Kidney (tissue), 14 donors: ENCODE data around the gene TBCEL. TPM values are rescaled to one million over a fixed set of nuclear protein-coding genes. Genes with fewer than 3 reads are reported as not detected.

Experiments
- DNase-seq, 5 donors: peaks; one replicate each; pipeline ENCODE4 v3.0.0-alpha.2; 2013 to 2020
- FAIRE-seq: peaks from 2 replicates; lab custom pipeline; 2012; peaks lifted over from hg19 to GRCh38; lab: Jason Lieb, UNC
- H3K27ac ChIP-seq, 2 donors: one replicate each; pipeline ENCODE4 v1.7.0; 2013; ENCODE audit warnings: low read depth in 2 of 2, low read length in 2 of 2, inconsistent platforms in 1 of 2
- H3K27me3 ChIP-seq: one replicate; pipeline ENCODE4 v1.7.1; 2013; ENCODE audit warnings: low read length, inconsistent platforms; ENCODE audit not compliant: control insufficient read depth, insufficient read depth
- H3K36me3 ChIP-seq, 3 donors: one replicate each; pipeline versions ENCODE4 v1.7.0 to v1.7.1; 2013; ENCODE audit warnings: low read length in 3 of 3, control low read depth in 1 of 3, inconsistent platforms in 1 of 3; ENCODE audit not compliant: insufficient read depth in 3 of 3, control insufficient read depth in 2 of 3
- H3K4me1 ChIP-seq, 3 donors: one replicate each; pipeline versions ENCODE4 v1.7.0 to v1.7.1; 2013; ENCODE audit warnings: low read length in 3 of 3, inconsistent platforms in 1 of 3, low read depth in 1 of 3; ENCODE audit not compliant: control insufficient read depth in 2 of 3, insufficient read depth in 2 of 3
- H3K4me3 ChIP-seq, 3 donors: one replicate each; pipeline versions ENCODE4 v1.7.0 to v1.8.1; 2013; ENCODE audit warnings: low read length in 3 of 3, control low read depth in 1 of 3, inconsistent platforms in 1 of 3
- H3K9ac ChIP-seq, 3 donors: one replicate each; pipeline versions ENCODE4 v1.7.0 to v1.7.1; 2013; ENCODE audit warnings: low read length in 3 of 3, control low read depth in 1 of 3, inconsistent platforms in 1 of 3
- H3K9me3 ChIP-seq, 3 donors: one replicate each; pipeline versions ENCODE4 v1.7.0 to v1.7.1; 2013; ENCODE audit warnings: low read length in 3 of 3, control low read depth in 1 of 3, inconsistent platforms in 1 of 3; ENCODE audit not compliant: control insufficient read depth in 2 of 3, insufficient read depth in 1 of 3
- intact Hi-C: fragments of 100-400 bp; cut with DNase I; formaldehyde crosslinking; loops from one replicate; pipeline ENCODE4 v1.11.1; 2022
- polyA plus RNA-seq: library from polyadenylated mRNA; stranded (reverse); fragments of 350-450 nt; fragmentation: Illumina TruSeq; extraction: RNeasy Lipid Tissue Mini Kit (QIAGEN cat#74804); gene quantifications from one replicate; pipeline ENCODE4 v1.2.3, GENCODE V29; 2014; ENCODE audit warnings: low read depth, low replicate concordance; ENCODE audit not compliant: insufficient read depth
- total RNA-seq: library from RNA; stranded (reverse); fragmentation: NEBNext Ultra II Directional; extraction: Animal tissue kit (Norgen Biotek cat#: 25700); gene quantifications from one replicate; pipeline ENCODE4 v1.2.1, GENCODE V29; 2021
- TF ChIP-seq, protein P1 (sequence below): IDR thresholded peaks from 3 replicates; pipeline ENCODE4 v1.5.1; 2012; ENCODE audit warnings: mild to moderate bottlenecking, moderate library complexity, borderline replicate concordance; ENCODE audit not compliant: insufficient read depth; ENCODE audit errors: extremely low read depth
- donor health status: control.
- donor health status: control.
- donor health status: control.
- donor health status: control.
- donor health status: control.
- donor health status: DM: yes; HTN: yes; CAD: no.
- donor health status: Normal renal cell carcinoma (clear cell type).

The TBCEL gene
- total and polyA plus RNA-seq, 2 donors from 2014 or later: 5.0 to 41.8 TPM

- Histone ChIP-seq H3K36me3 (peaks cover 0 to 2% (median 0%) of the 10 kb centered on the region in 3 donors), H3K4me3 (no peak overlapping the region), H3K9me3 (no peaks in the 10 kb centered on the region), H3K9ac (no peak overlapping the region), H3K4me1 (peaks cover 0 to 2% (median 0%) of the 10 kb centered on the region in 3 donors), H3K27me3 (no peaks in the 10 kb centered on the region), H3K27ac (no peak overlapping the region)
- DNase-seq (no peak), FAIRE-seq (no peak)
- intact Hi-C loops: no loop called here
- TF ChIP-seq, protein P1, sequence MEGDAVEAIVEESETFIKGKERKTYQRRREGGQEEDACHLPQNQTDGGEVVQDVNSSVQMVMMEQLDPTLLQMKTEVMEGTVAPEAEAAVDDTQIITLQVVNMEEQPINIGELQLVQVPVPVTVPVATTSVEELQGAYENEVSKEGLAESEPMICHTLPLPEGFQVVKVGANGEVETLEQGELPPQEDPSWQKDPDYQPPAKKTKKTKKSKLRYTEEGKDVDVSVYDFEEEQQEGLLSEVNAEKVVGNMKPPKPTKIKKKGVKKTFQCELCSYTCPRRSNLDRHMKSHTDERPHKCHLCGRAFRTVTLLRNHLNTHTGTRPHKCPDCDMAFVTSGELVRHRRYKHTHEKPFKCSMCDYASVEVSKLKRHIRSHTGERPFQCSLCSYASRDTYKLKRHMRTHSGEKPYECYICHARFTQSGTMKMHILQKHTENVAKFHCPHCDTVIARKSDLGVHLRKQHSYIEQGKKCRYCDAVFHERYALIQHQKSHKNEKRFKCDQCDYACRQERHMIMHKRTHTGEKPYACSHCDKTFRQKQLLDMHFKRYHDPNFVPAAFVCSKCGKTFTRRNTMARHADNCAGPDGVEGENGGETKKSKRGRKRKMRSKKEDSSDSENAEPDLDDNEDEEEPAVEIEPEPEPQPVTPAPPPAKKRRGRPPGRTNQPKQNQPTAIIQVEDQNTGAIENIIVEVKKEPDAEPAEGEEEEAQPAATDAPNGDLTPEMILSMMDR: no peak
These were observed 48.0 kb downstream of the TBCEL start for GRCh38 chr11:121071846-121072450.

GRCh38 chr11:121081321-121081720 lies 57.4 kb downstream of the TBCEL start:
- intact Hi-C loops: no loop called here
- no peak overlapping the region for H3K27ac ChIP-seq
- no peak for DNase-seq
- peaks cover 0 to 5% (median 0%) of the 10 kb centered on the region in 3 donors for H3K36me3 ChIP-seq
- TF ChIP-seq, protein P1: no peak
- no peaks in the 10 kb centered on the region for H3K27me3 ChIP-seq
- H3K4me1 ChIP-seq: no peaks in the 10 kb centered on the region
- no peaks in the 10 kb centered on the region for H3K9me3 ChIP-seq
- FAIRE-seq: no peak
- no peak overlapping the region for H3K4me3 ChIP-seq
- H3K9ac ChIP-seq: no peak overlapping the region

DNA sequence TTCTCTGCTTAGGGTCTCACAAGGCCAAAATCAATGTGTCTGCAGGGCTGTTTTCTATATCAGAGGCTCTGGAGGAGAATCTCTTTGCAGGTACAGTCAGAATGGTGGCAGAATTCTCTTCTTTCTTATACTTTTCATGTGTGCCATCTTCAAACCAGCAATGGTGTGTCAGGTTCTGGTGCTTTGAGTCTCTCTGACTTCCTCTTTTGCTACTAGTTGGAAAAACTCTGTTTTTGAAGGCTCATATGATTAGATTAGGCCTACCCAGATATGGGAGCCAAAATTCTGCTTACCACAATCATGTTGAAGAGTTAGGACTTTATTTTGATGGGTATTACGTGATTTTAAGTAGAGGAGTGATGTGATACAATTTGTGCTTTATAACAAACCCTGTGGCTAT lies 58.3 kb downstream of the TBCEL start:
- TF ChIP-seq, protein P1: no peak
- FAIRE-seq: no peak
- intact Hi-C loops: no loop called here

More for the DNA sequence above, 58.3 kb downstream of the TBCEL start:
- Histone ChIP-seq H3K4me3 (no peak overlapping the region), H3K4me1 (no peaks in the 10 kb centered on the region), H3K36me3 (peaks cover 0 to 8% (median 2%) of the 10 kb centered on the region in 3 donors), H3K27ac (no peak overlapping the region), H3K27me3 (no peaks in the 10 kb centered on the region), H3K9me3 (no peaks in the 10 kb centered on the region), H3K9ac (no peak overlapping the region)
- DNase-seq: no peak
